Stimulated activated CD4-positive, alpha-beta T cell treated with anti-CD3 and anti-CD28 coated beads, Interleukin-4, amount 100 ng/mL, for 4 hours (primary cell): ENCODE measurements around the gene DEDD2.

Experiments used
- DNase-seq, 2 experiments: peaks; one replicate each; pipeline ENCODE4 v3.0.0-alpha.2; 2020

DEDD2 gene

GRCh38 chr19:42226886-42227285 lies 9.4 kb upstream of the DEDD2 start:
- DNase-seq, result no peak

GRCh38 chr19:42225718-42226292 lies 8.3 kb upstream of the DEDD2 start:
- DNase-seq, result no peak

- DNase-seq, result no peak
Measured at GRCh38 chr19:42224940-42225717, 7.7 kb upstream of the DEDD2 start.

- no peak for DNase-seq
Measured at GRCh38 chr19:42220751-42221097, 3.2 kb upstream of the DEDD2 start.

- DNase-seq, result peak; percentile 93 to 97
Measured at GRCh38 chr19:42219812-42220750, 2.6 kb upstream of the DEDD2 start, which contains the start of gene ZNF526. Gene ZNF526, plus strand, starts transcription at chr19:42220312. Its CDS starts 4,092 bp downstream, at chr19:42224404.

GRCh38 chr19:42216653-42217519 lies 591 bp downstream of the DEDD2 start:
- peak in 1 of 2 experiments; percentile 17 for DNase-seq

GRCh38 chr19:42214810-42215485 lies 2.5 kb downstream of the DEDD2 start:
- no peak for DNase-seq

- no peak for DNase-seq
Measured at GRCh38 chr19:42212886-42213285, 4.6 kb downstream of the DEDD2 start.

GRCh38 chr19:42208612-42209011 lies 8.9 kb downstream of the DEDD2 start:
- no peak for DNase-seq

GRCh38 chr19:42207767-42208271 lies 9.7 kb downstream of the DEDD2 start:
- DNase-seq, result no peak

GRCh38 chr19:42206871-42207755 lies 10.4 kb downstream of the DEDD2 start:
- no peak for DNase-seq

GRCh38 chr19:42204664-42205063 lies 12.8 kb downstream of the DEDD2 start:
- DNase-seq, result no peak

- no peak for DNase-seq
Measured at GRCh38 chr19:42203700-42204099, 13.8 kb downstream of the DEDD2 start.

GRCh38 chr19:42202290-42202880 lies 15.1 kb downstream of the DEDD2 start:
- no peak for DNase-seq

GRCh38 chr19:42201489-42202289 lies 15.8 kb downstream of the DEDD2 start:
- DNase-seq, result no peak

GRCh38 chr19:42200116-42200715 lies 17.3 kb downstream of the DEDD2 start:
- no peak for DNase-seq

GRCh38 chr19:42199440-42200115 lies 17.9 kb downstream of the DEDD2 start:
- DNase-seq, result peak; percentile 33 to 37
